Astrocyte (in vitro differentiated cells and primary cell): ENCODE measurements around the gene TCF3. TPM values are rescaled to one million over a fixed set of nuclear protein-coding genes. Genes with fewer than 3 reads are reported as not detected.
A peak's percentile ranks its signal among the peaks of the same experiment; 100 is the strongest.

Experiments
- DNase-seq: peaks from one replicate; pipeline ENCODE4 v3.0.0-alpha.2; 2010; ENCODE audit warnings: low read depth
- FAIRE-seq: peaks from 2 replicates; lab custom pipeline; 2011; peaks lifted over from hg19 to GRCh38; lab: Jason Lieb, UNC
- H2AFZ ChIP-seq: 2 replicates; pipeline ENCODE4 v1.6.0; 2012; ENCODE audit warnings: low read depth, low read length, inconsistent platforms
- H3K27ac ChIP-seq: 2 replicates; pipeline ENCODE4 v1.5.1; 2011; ENCODE audit warnings: low read depth, low read length, inconsistent platforms
- H3K27me3 ChIP-seq: 2 replicates; pipeline ENCODE4 v1.6.0; 2011; ENCODE audit warnings: low read length, inconsistent platforms; ENCODE audit not compliant: insufficient read depth
- H3K36me3 ChIP-seq: 2 replicates; pipeline ENCODE4 v1.5.1; 2011; ENCODE audit warnings: low read length, inconsistent platforms; ENCODE audit not compliant: insufficient read depth
- H3K4me1 ChIP-seq: 2 replicates; pipeline ENCODE4 v1.5.1; 2011; ENCODE audit warnings: low read length, inconsistent platforms; ENCODE audit not compliant: insufficient read depth
- H3K4me2 ChIP-seq: 2 replicates; pipeline ENCODE4 v1.6.0; 2012; ENCODE audit warnings: low read length, inconsistent platforms
- H3K4me3 ChIP-seq: 2 replicates; pipeline ENCODE4 v1.5.1; 2011; ENCODE audit warnings: low read depth, mild to moderate bottlenecking, low read length, inconsistent platforms; ENCODE audit not compliant: insufficient read depth
- H3K79me2 ChIP-seq: 2 replicates; pipeline ENCODE4 v1.6.0; 2012; ENCODE audit warnings: mild to moderate bottlenecking, low read length, inconsistent platforms; ENCODE audit not compliant: insufficient read depth
- H3K9ac ChIP-seq: 2 replicates; pipeline ENCODE4 v1.6.0; 2012; ENCODE audit warnings: mild to moderate bottlenecking, low read length, inconsistent platforms
- H3K9me3 ChIP-seq: 2 replicates; pipeline ENCODE4 v1.5.1; 2012; ENCODE audit warnings: low read depth, mild to moderate bottlenecking, low read length, inconsistent platforms; ENCODE audit not compliant: insufficient read depth
- H4K20me1 ChIP-seq: 2 replicates; pipeline ENCODE4 v1.6.0; 2012; ENCODE audit warnings: low read length, inconsistent platforms; ENCODE audit not compliant: insufficient read depth
- H3K27ac Mint-ChIP-seq: one replicate; pipeline ENCODE4 v1.8.0; 2021; ENCODE audit warnings: mild to moderate bottlenecking, mixed read lengths; ENCODE audit not compliant: unreplicated experiment
- H3K27me3 Mint-ChIP-seq: one replicate; pipeline ENCODE4 v1.8.0; 2021; ENCODE audit warnings: low read depth, mixed read lengths; ENCODE audit not compliant: unreplicated experiment
- H3K36me3 Mint-ChIP-seq: one replicate; pipeline ENCODE4 v1.8.0; 2021; ENCODE audit warnings: low read depth, mixed read lengths; ENCODE audit not compliant: unreplicated experiment
- H3K4me1 Mint-ChIP-seq: one replicate; pipeline ENCODE4 v1.8.0; 2021; ENCODE audit warnings: low read depth, mixed read lengths; ENCODE audit not compliant: unreplicated experiment
- H3K4me3 Mint-ChIP-seq: one replicate; pipeline ENCODE4 v1.8.0; 2021; ENCODE audit warnings: mild to moderate bottlenecking, moderate library complexity, mixed read lengths; ENCODE audit not compliant: unreplicated experiment
- H3K9me3 Mint-ChIP-seq: one replicate; pipeline ENCODE4 v1.8.0; 2021; ENCODE audit warnings: mild to moderate bottlenecking, mixed read lengths; ENCODE audit not compliant: unreplicated experiment
- CTCF ChIP-seq: IDR thresholded peaks from 2 replicates; pipeline ENCODE4 v1.5.1; 2011; ENCODE audit warnings: low read depth, mild to moderate bottlenecking, inconsistent platforms, low read length, moderate library complexity; ENCODE audit not compliant: insufficient read depth
- EZH2 ChIP-seq: IDR thresholded peaks from 2 replicates; pipeline ENCODE4 v1.6.1; 2012; ENCODE audit warnings: mild to moderate bottlenecking, low read length, inconsistent platforms; ENCODE audit not compliant: insufficient read depth
- total RNA-seq: library from RNA; stranded (reverse); gene quantifications from 2 replicates; pipeline ENCODE4 v1.2.1, GENCODE V29; 2021

Gene TCF3
- total RNA-seq, 1 donor from 2014 or later = 173 TPM

- peaks cover 2% of the 10 kb centered on the region for H3K9me3 Mint-ChIP-seq
- Histone ChIP-seq H3K36me3 (peaks cover 3% of the 10 kb centered on the region), H3K27ac (no peak overlapping the region), H3K4me2 (no peak overlapping the region), H4K20me1 (peaks cover 76% of the 10 kb centered on the region), H3K79me2 (peaks cover 53% of the 10 kb centered on the region), H3K9ac (no peak overlapping the region), H3K4me3 (no peak overlapping the region), H2AFZ (no peak overlapping the region), H3K4me1 (no peaks in the 10 kb centered on the region), H3K27me3 (no peaks in the 10 kb centered on the region), H3K9me3 (peaks cover 3% of the 10 kb centered on the region)
- no peak for DNase-seq
- TF ChIP-seq CTCF = no peak
- TF ChIP-seq EZH2 = no peak
- peaks cover 17% of the 10 kb centered on the region for H3K36me3 Mint-ChIP-seq
- H3K4me1 Mint-ChIP-seq = no peaks in the 10 kb centered on the region
- H3K4me3 Mint-ChIP-seq = no peak overlapping the region
- no peaks in the 10 kb centered on the region for H3K27me3 Mint-ChIP-seq
- no peak for FAIRE-seq
- H3K27ac Mint-ChIP-seq = peak overlapping the region; percentile 84
These were observed 19.8 kb downstream of the TCF3 start for GRCh38 chr19:1632462-1633268.

GRCh38 chr19:1631557-1632100 lies 20.8 kb downstream of the TCF3 start:
- Mint-ChIP-seq H3K4me1 (no peaks in the 10 kb centered on the region), H3K36me3 (peaks cover 12% of the 10 kb centered on the region), H3K27me3 (no peaks in the 10 kb centered on the region), H3K9me3 (peaks cover 2% of the 10 kb centered on the region), H3K27ac (no peak overlapping the region), H3K4me3 (no peak overlapping the region)
- no peak overlapping the region for H3K4me2 ChIP-seq
- H3K9ac ChIP-seq = no peak overlapping the region
- no peaks in the 10 kb centered on the region for H3K36me3 ChIP-seq
- FAIRE-seq (no peak), DNase-seq (no peak)
- H4K20me1 ChIP-seq = peaks cover 70% of the 10 kb centered on the region
- H3K9me3 ChIP-seq = peaks cover 3% of the 10 kb centered on the region
- no peak overlapping the region for H3K27ac ChIP-seq
- no peak for TF ChIP-seq CTCF
- H2AFZ ChIP-seq = no peak overlapping the region
- no peak overlapping the region for H3K4me3 ChIP-seq
- H3K79me2 ChIP-seq = peaks cover 43% of the 10 kb centered on the region
- H3K4me1 ChIP-seq = no peaks in the 10 kb centered on the region
- H3K27me3 ChIP-seq = no peaks in the 10 kb centered on the region

GRCh38 chr19:1630811-1631210 lies 21.6 kb downstream of the TCF3 start:
- no peak overlapping the region for H3K4me3 ChIP-seq
- no peaks in the 10 kb centered on the region for H3K4me1 ChIP-seq
- DNase-seq (no peak), FAIRE-seq (no peak)
- H3K9ac ChIP-seq = no peak overlapping the region
- H3K9me3 Mint-ChIP-seq = peaks cover 2% of the 10 kb centered on the region
- H3K9me3 ChIP-seq = peaks cover 3% of the 10 kb centered on the region
- H3K4me1 Mint-ChIP-seq = no peaks in the 10 kb centered on the region
- TF ChIP-seq CTCF (no peak), EZH2 (no peak)
- H3K4me3 Mint-ChIP-seq = no peak overlapping the region
- H3K4me2 ChIP-seq = no peak overlapping the region
- H3K36me3 ChIP-seq = no peaks in the 10 kb centered on the region
- no peak overlapping the region for H3K27ac Mint-ChIP-seq
- peaks cover 65% of the 10 kb centered on the region for H4K20me1 ChIP-seq
- H3K36me3 Mint-ChIP-seq = peaks cover 6% of the 10 kb centered on the region
- H2AFZ ChIP-seq = no peak overlapping the region
- H3K27me3 ChIP-seq = no peaks in the 10 kb centered on the region
- H3K27me3 Mint-ChIP-seq = no peaks in the 10 kb centered on the region
- H3K27ac ChIP-seq = no peak overlapping the region
- H3K79me2 ChIP-seq = peaks cover 36% of the 10 kb centered on the region
